Activated naive CD8-positive, alpha-beta T cell (primary cell): ENCODE data around the gene HTR7.

Source experiments
- H3K27ac Mint-ChIP-seq: one replicate; pipeline ENCODE4 v1.8.0; 2021; ENCODE audit warnings: mixed read lengths
- H3K27me3 Mint-ChIP-seq: one replicate; pipeline ENCODE4 v1.8.0; 2021; ENCODE audit warnings: mixed read lengths
- H3K36me3 Mint-ChIP-seq: one replicate; pipeline ENCODE4 v1.8.0; 2021; ENCODE audit warnings: mixed read lengths
- H3K4me1 Mint-ChIP-seq: one replicate; pipeline ENCODE4 v1.8.0; 2021; ENCODE audit warnings: low read depth, mixed read lengths
- H3K4me3 Mint-ChIP-seq: one replicate; pipeline ENCODE4 v1.8.0; 2021; ENCODE audit warnings: mild to moderate bottlenecking, mixed read lengths
- H3K9me3 Mint-ChIP-seq: one replicate; pipeline ENCODE4 v1.8.0; 2021; ENCODE audit warnings: low read depth, mixed read lengths

The HTR7 gene

GRCh38 chr10:90701428-90701827 lies 156.4 kb downstream of the HTR7 start:
- H3K9me3 Mint-ChIP-seq, result no peaks in the 10 kb centered on the region
- no peaks in the 10 kb centered on the region for H3K36me3 Mint-ChIP-seq
- H3K4me3 Mint-ChIP-seq, result no peak overlapping the region
- H3K27ac Mint-ChIP-seq, result no peak overlapping the region
- peaks cover 7% of the 10 kb centered on the region for H3K27me3 Mint-ChIP-seq
- no peaks in the 10 kb centered on the region for H3K4me1 Mint-ChIP-seq

DNA sequence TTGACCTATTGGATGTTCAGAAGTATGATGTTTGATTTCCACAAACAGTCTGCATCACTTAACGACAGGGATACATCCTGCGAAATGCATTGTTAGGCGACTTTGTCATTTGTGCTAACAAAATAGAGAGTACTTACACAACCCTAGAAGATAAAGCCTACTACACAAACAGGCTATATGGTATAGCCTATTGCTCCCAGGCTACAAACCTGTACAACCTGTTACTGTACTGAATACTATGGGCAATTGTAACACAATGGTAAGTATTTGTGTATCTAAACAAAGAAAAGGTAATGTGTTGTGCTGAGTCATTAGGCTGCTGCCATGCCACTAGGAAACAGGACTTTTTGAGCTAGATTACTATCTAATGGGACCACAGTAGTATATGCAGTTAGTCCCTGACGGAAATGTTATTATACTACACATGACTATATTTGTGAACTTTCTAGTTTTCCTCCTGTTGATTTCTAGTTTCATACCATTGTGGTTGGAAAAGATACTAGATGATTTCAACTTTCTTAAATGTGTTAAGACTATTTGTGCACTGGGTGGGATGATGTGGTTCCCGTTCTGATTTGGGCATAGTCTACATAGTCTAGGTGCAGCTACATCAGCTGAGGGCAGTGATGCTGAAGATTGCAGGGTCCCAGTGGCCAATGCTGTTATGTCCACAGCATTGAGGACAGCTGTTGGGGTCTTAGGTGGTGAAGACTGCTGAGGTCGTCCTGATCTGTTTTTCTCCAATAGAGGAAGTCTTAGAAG lies 161.7 kb downstream of the HTR7 start:
- Mint-ChIP-seq H3K9me3 (no peaks in the 10 kb centered on the region), H3K36me3 (no peaks in the 10 kb centered on the region), H3K27ac (no peak overlapping the region), H3K27me3 (peaks cover 7% of the 10 kb centered on the region), H3K4me3 (no peak overlapping the region), H3K4me1 (no peaks in the 10 kb centered on the region)
